SK-N-SH treated with all-trans-retinoic acid at 6 μM for 48 hours (cell line): ENCODE results near the gene SH3YL1.

Source experiments
- ATAC-seq: fragments of 200-7000 bp; cut with Tn5 transposase; 3 replicates; pipeline ENCODE4 v1.9.1; 2020; ENCODE audit warnings: mild to moderate bottlenecking, moderate library complexity
- ARNTL ChIP-seq: fragments of 450-650 bp; formaldehyde crosslinking; IDR thresholded peaks from 2 replicates; pipeline ENCODE4 v1.5.0; 2020; ENCODE audit warnings: low read depth, mild to moderate bottlenecking, moderate library complexity, borderline replicate concordance
- BACH2 ChIP-seq: fragments of 250-450 bp; sonication (Bioruptor Pico); IDR thresholded peaks from 2 replicates; pipeline ENCODE4 v1.9.0; 2021; ENCODE audit warnings: mild to moderate bottlenecking, borderline replicate concordance
- CREB5 ChIP-seq: fragments of 250-450 bp; sonication (Bioruptor Pico); IDR thresholded peaks from 2 replicates; pipeline ENCODE4 v1.5.1; 2020; ENCODE audit warnings: low read depth, mild to moderate bottlenecking, moderate library complexity
- CSRNP3 ChIP-seq: fragments of 250-450 bp; sonication (Bioruptor Pico); IDR thresholded peaks from 2 replicates; pipeline ENCODE4 v1.5.1; 2021; ENCODE audit warnings: mild to moderate bottlenecking, moderate library complexity
- ESRRG ChIP-seq: fragments of 250-450 bp; sonication (Bioruptor Pico); IDR thresholded peaks from 2 replicates; pipeline ENCODE4 v1.6.1; 2021; ENCODE audit warnings: mild to moderate bottlenecking
- GLIS3 ChIP-seq: fragments of 250-450 bp; sonication (Bioruptor Pico); IDR thresholded peaks from 2 replicates; pipeline ENCODE4 v1.5.0; 2020; ENCODE audit warnings: mild to moderate bottlenecking, moderate library complexity
- ISL1 ChIP-seq: fragments of 250-450 bp; sonication (Bioruptor Pico); IDR thresholded peaks from 2 replicates; pipeline ENCODE4 v2.1.2; 2022; ENCODE audit warnings: mild to moderate bottlenecking, moderate library complexity
- PATZ1 ChIP-seq: fragments of 250-450 bp; sonication (Bioruptor Pico); IDR thresholded peaks from 2 replicates; pipeline ENCODE4 v1.8.0; 2020; ENCODE audit warnings: mild to moderate bottlenecking, moderate library complexity, borderline replicate concordance
- POU6F1 ChIP-seq: fragments of 250-450 bp; sonication (Bioruptor Pico); IDR thresholded peaks from 2 replicates; pipeline ENCODE4 v1.8.0; 2021; ENCODE audit warnings: low read depth, mild to moderate bottlenecking, moderate library complexity, borderline replicate concordance
- PPARA ChIP-seq: fragments of 250-450 bp; sonication (Bioruptor Pico); IDR thresholded peaks from 2 replicates; pipeline ENCODE4 v1.5.0; 2020; ENCODE audit warnings: mild to moderate bottlenecking, borderline replicate concordance
- RARB ChIP-seq: fragments of 250-450 bp; sonication (Bioruptor Pico); IDR thresholded peaks from 2 replicates; pipeline ENCODE4 v1.8.0; 2021; ENCODE audit warnings: mild to moderate bottlenecking, moderate library complexity
- SNAI2 ChIP-seq: fragments of 250-450 bp; sonication (Bioruptor Pico); IDR thresholded peaks from 2 replicates; pipeline ENCODE4 v1.5.0; 2020; ENCODE audit warnings: mild to moderate bottlenecking, moderate library complexity
- TCF4 ChIP-seq: fragments of 250-450 bp; sonication (Bioruptor Pico); IDR thresholded peaks from 2 replicates; pipeline ENCODE4 v1.8.0; 2021; ENCODE audit warnings: mild to moderate bottlenecking, moderate library complexity, borderline replicate concordance
- TOX ChIP-seq: fragments of 250-450 bp; sonication (Bioruptor Pico); IDR thresholded peaks from 2 replicates; pipeline ENCODE4 v1.8.0; 2021; ENCODE audit warnings: mild to moderate bottlenecking, moderate library complexity, borderline replicate concordance
- TSHZ2 ChIP-seq: fragments of 250-450 bp; sonication (Bioruptor Pico); IDR thresholded peaks from 2 replicates; pipeline ENCODE4 v1.5.0; 2020; ENCODE audit warnings: mild to moderate bottlenecking, moderate library complexity
- ZC3H10 ChIP-seq: fragments of 250-450 bp; sonication (Bioruptor Pico); IDR thresholded peaks from 2 replicates; pipeline ENCODE4 v1.5.1; 2021; ENCODE audit warnings: mild to moderate bottlenecking, moderate library complexity
- ZFP3 ChIP-seq: fragments of 250-450 bp; sonication (Bioruptor Pico); IDR thresholded peaks from 2 replicates; pipeline ENCODE4 v1.5.0; 2020; ENCODE audit warnings: mild to moderate bottlenecking, moderate library complexity
- ZFP30 ChIP-seq: fragments of 450-650 bp; formaldehyde crosslinking; IDR thresholded peaks from 2 replicates; pipeline ENCODE4 v1.5.0; 2022; ENCODE audit warnings: mild to moderate bottlenecking, moderate library complexity
- ZNF565 ChIP-seq: fragments of 450-650 bp; formaldehyde crosslinking; conservative IDR thresholded peaks from 2 replicates; pipeline ENCODE4 v1.5.0; 2020; ENCODE audit warnings: low read depth, mild to moderate bottlenecking, moderate library complexity
- ZNF70 ChIP-seq: fragments of 450-650 bp; formaldehyde crosslinking; IDR thresholded peaks from 2 replicates; pipeline ENCODE4 v1.5.0; 2020; ENCODE audit warnings: mild to moderate bottlenecking, moderate library complexity

Gene SH3YL1

GRCh38 chr2:237878-238277, 26.0 kb downstream of the SH3YL1 start (continued):
- TF ChIP-seq CREB5 (CRISPR knock-in tag) (no peak), CSRNP3 (CRISPR knock-in tag) (no peak), ZNF565 (CRISPR knock-in tag) (no peak), TOX (CRISPR knock-in tag) (no peak)

- TF ChIP-seq ISL1 = no peak
- no peak for TF ChIP-seq ZNF565 (CRISPR knock-in tag)
- no peak for TF ChIP-seq ZNF70 (CRISPR knock-in tag)
- no peak for TF ChIP-seq SNAI2
- no peak for TF ChIP-seq TOX (CRISPR knock-in tag)
- no peak for TF ChIP-seq ZFP30 (CRISPR knock-in tag)
- TF ChIP-seq TCF4 (CRISPR knock-in tag) = no peak
- TF ChIP-seq ESRRG (CRISPR knock-in tag) = no peak
- no peak for TF ChIP-seq ZFP3 (CRISPR knock-in tag)
- TF ChIP-seq PATZ1 = no peak
- TF ChIP-seq PPARA (CRISPR knock-in tag) = no peak
- TF ChIP-seq POU6F1 = no peak
- no peak for TF ChIP-seq BACH2
- TF ChIP-seq ARNTL (CRISPR knock-in tag) = no peak
- no peak for TF ChIP-seq TSHZ2 (CRISPR knock-in tag)
- ATAC-seq = no peak
These were observed 26.8 kb downstream of the SH3YL1 start for GRCh38 chr2:236993-237539.

GRCh38 chr2:234421-234820, 29.4 kb downstream of the SH3YL1 start:
- ATAC-seq = no peak
- TF ChIP-seq POU6F1 = no peak
- TF ChIP-seq SNAI2 = no peak
- no peak for TF ChIP-seq ISL1
- TF ChIP-seq RARB (CRISPR knock-in tag) = no peak
- no peak for TF ChIP-seq ZC3H10
- no peak for TF ChIP-seq GLIS3
- no peak for TF ChIP-seq CREB5 (CRISPR knock-in tag)
- no peak for TF ChIP-seq ESRRG (CRISPR knock-in tag)
- TF ChIP-seq TOX (CRISPR knock-in tag) = no peak
- TF ChIP-seq PATZ1 = no peak
- TF ChIP-seq ARNTL (CRISPR knock-in tag) = no peak
- TF ChIP-seq ZFP30 (CRISPR knock-in tag) = no peak
- TF ChIP-seq BACH2 = no peak
